DOHH2 (cell line): ENCODE measurements around the gene UBE2G1.
A peak's percentile ranks its signal among the peaks of the same experiment; 100 is the strongest.
"Not testable (repeated sequence)": the region's sequence is repeated elsewhere in the genome, so short reads cannot be mapped to it uniquely, and the experiment has no call there.

Experiments
- CTCF ChIP-seq: fragments of 200-600 bp; sonication (generic); IDR thresholded peaks from one replicate; pipeline ENCODE4 v1.5.1; 2014; ENCODE audit warnings: antibody characterized with exemption, mild to moderate bottlenecking, low read depth, low read length; ENCODE audit not compliant: poor library complexity, severe bottlenecking
- EZH2phosphoT487 ChIP-seq: fragments of 200-600 bp; sonication (generic); IDR thresholded peaks from 2 replicates; pipeline ENCODE4 v1.6.1; 2017; ENCODE audit warnings: borderline replicate concordance, mild to moderate bottlenecking, antibody characterized with exemption, low read length, moderate library complexity, mixed read lengths

DNA sequence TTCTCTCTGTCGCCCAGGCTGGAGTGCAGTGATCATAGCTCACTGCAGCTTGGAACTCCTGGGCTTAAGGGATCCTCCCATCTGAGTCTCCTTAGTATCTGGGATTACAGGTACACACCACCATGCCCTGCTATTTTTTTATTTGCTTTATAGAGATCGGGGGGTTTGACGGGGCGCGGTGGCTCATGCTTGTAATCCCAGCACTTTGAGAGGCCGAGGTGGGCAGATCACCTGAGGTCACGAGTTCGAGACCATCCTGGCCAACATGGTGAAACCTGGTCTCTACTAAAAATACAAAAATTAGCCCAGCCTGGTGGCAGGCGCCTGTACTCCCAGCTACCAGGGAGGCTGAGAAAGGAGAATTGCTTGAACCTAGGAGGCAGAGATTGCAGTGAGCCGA is 702 bp upstream of the UBE2G1 start:
- TF ChIP-seq CTCF, result peak; percentile 8
- not testable (repeated sequence) for TF ChIP-seq EZH2phosphoT487
